Vagina (tissue), 2 donors: ENCODE results near the gene FMN2. TPM values are rescaled to one million over a fixed set of nuclear protein-coding genes. Genes with fewer than 3 reads are reported as not detected.

Experiments
- DNase-seq, 2 donors: peaks; one replicate each; pipeline ENCODE4 v3.0.0-alpha.2; 2017; ENCODE audit errors: extremely low spot score in 2 of 2
- H3K27ac ChIP-seq: fragments of 200-600 bp; sonication (generic); one replicate; pipeline ENCODE4 v1.5.1; 2019
- H3K27me3 ChIP-seq: fragments of 200-600 bp; sonication (generic); one replicate; pipeline ENCODE4 v1.5.1; 2019
- H3K36me3 ChIP-seq, 2 donors: fragments of 200-600 bp; sonication (generic); one replicate each; pipeline ENCODE4 v1.5.1; 2017 to 2019
- H3K4me1 ChIP-seq: fragments of 200-600 bp; sonication (generic); one replicate; pipeline ENCODE4 v1.5.1; 2019
- H3K4me3 ChIP-seq, 2 donors: fragments of 200-600 bp; sonication (generic); 1 replicate in 1 of 2; 2 replicates in 1 of 2; pipeline ENCODE4 v1.5.1; 2016 to 2019
- H3K9me3 ChIP-seq: fragments of 200-600 bp; sonication (generic); one replicate; pipeline ENCODE4 v1.5.1; 2019
- POLR2A ChIP-seq, 2 donors: fragments of 450-650 bp; IDR thresholded peaks; one replicate each; pipeline ENCODE4 v1.6.1; 2017; ENCODE audit warnings: antibody characterized with exemption in 2 of 2, mild to moderate bottlenecking in 2 of 2, moderate library complexity in 2 of 2
- POLR2AphosphoS5 ChIP-seq, 2 donors: sonication (generic); formaldehyde crosslinking; IDR thresholded peaks; one replicate each; pipeline ENCODE4 v1.9.0; 2017; ENCODE audit warnings: antibody characterized with exemption in 2 of 2, mild to moderate bottlenecking in 2 of 2, low read depth in 1 of 2; ENCODE audit not compliant: insufficient read depth in 1 of 2
- intact Hi-C: fragments of 100-400 bp; cut with DNase I; formaldehyde crosslinking; loops from one replicate; pipeline ENCODE4 v1.15.1; 2023
- total RNA-seq: library from RNA; depleted of rRNA; stranded (reverse); fragments of >200 nt; gene quantifications from one replicate; pipeline ENCODE4 v1.2.3, GENCODE V29; 2016
- TF ChIP-seq, protein P1 (sequence below), 3 experiments: fragments of 450-650 bp in 2 of 3; fragments of 200-600 bp in 1 of 3; sonication (generic) in 1 of 3; IDR thresholded peaks; one replicate each; pipeline ENCODE4 v1.5.1; 2017 to 2019; ENCODE audit warnings: antibody characterized with exemption in 3 of 3, mild to moderate bottlenecking in 2 of 3, moderate library complexity in 2 of 3

Gene FMN2
- total RNA-seq, 1 donor from 2014 or later = not detected

DNA sequence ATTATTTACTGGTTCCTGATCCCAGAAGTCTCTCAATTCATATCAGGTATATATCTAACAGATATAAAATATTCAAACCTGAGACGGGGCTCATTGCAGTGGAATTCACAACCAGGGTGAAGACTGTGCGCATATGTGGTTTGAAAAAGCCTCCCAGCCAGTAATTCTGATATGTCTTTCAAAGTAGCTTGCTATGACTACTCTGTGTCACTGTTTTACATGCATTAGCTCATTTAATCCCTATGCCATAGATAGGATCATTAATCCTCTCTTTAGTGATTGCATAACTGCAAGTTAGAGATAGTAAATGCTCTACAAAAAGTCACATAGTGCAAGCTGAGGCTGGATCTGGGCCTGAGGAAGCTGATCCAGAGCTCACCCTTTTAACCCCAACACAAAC lies 251.4 kb downstream of the FMN2 start:
- intact Hi-C loops = no loop called here
- TF ChIP-seq POLR2AphosphoS5 (IDR thresholded peaks at IDR 0.05; ENCODE audit: insufficient read depth in 1 of 2, low read depth in 1 of 2) (no peak), POLR2A (IDR thresholded peaks at IDR 0.05) (no peak)

DNA sequence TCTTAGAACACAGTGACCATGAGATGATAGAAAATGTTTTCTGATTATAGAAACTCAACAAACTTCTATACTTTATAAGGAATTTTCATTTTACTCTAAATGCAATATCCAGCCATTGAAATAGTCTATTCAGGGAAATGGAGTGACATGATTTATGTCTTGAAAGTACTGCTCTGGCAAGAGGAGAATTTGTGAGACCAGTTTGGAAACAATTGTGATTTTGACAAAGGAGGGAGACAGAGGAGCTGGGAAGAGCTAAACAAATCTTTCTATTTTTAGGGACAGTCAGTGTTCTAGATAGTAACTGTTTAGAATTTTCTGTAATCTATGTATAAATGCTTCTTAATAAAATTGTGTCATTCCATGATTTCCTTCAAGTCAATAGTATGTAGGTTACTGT lies 252.3 kb downstream of the FMN2 start:
- Histone ChIP-seq H3K9me3 (no peaks in the 10 kb centered on the region), H3K4me1 (no peaks in the 10 kb centered on the region), H3K36me3 (no peaks in the 10 kb centered on the region), H3K27me3 (no peaks in the 10 kb centered on the region), H3K4me3 (no peak overlapping the region), H3K27ac (no peak overlapping the region)
- intact Hi-C loops = no loop called here
- TF ChIP-seq POLR2AphosphoS5 (IDR thresholded peaks at IDR 0.05; ENCODE audit: insufficient read depth in 1 of 2, low read depth in 1 of 2) = no peak
- TF ChIP-seq, protein P1, sequence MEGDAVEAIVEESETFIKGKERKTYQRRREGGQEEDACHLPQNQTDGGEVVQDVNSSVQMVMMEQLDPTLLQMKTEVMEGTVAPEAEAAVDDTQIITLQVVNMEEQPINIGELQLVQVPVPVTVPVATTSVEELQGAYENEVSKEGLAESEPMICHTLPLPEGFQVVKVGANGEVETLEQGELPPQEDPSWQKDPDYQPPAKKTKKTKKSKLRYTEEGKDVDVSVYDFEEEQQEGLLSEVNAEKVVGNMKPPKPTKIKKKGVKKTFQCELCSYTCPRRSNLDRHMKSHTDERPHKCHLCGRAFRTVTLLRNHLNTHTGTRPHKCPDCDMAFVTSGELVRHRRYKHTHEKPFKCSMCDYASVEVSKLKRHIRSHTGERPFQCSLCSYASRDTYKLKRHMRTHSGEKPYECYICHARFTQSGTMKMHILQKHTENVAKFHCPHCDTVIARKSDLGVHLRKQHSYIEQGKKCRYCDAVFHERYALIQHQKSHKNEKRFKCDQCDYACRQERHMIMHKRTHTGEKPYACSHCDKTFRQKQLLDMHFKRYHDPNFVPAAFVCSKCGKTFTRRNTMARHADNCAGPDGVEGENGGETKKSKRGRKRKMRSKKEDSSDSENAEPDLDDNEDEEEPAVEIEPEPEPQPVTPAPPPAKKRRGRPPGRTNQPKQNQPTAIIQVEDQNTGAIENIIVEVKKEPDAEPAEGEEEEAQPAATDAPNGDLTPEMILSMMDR (IDR thresholded peaks at IDR 0.05) = no peak
- no peak for TF ChIP-seq POLR2A (IDR thresholded peaks at IDR 0.05)
- no peak for DNase-seq

More for the DNA sequence above, 251.4 kb downstream of the FMN2 start:
- no peaks in the 10 kb centered on the region for H3K27me3 ChIP-seq
- DNase-seq = no peak
- H3K9me3 ChIP-seq = no peaks in the 10 kb centered on the region
- no peak overlapping the region for H3K4me3 ChIP-seq
- H3K4me1 ChIP-seq = no peaks in the 10 kb centered on the region
- no peak overlapping the region for H3K27ac ChIP-seq
- H3K36me3 ChIP-seq = no peaks in the 10 kb centered on the region

DNA sequence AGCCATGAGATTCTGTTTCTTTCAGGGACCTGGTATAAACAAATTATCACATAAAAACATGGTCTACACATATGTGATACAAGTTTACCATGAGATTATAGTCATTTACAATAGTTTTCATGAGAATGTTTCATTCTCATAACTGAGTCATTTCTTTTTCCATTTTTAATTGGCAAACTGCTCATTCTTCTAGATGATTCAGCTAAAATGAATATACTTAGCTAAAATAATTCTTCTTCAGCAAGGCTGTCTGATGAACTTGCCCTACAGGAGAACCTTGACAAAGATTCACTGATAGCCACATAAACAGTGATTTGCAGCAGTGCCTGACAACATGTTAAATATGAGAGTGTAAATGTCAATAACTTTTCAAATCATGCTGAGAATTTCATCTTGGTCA lies 253.2 kb downstream of the FMN2 start:
- DNase-seq = no peak
- Histone ChIP-seq H3K4me1 (no peaks in the 10 kb centered on the region), H3K4me3 (no peak overlapping the region), H3K27me3 (no peaks in the 10 kb centered on the region), H3K36me3 (no peaks in the 10 kb centered on the region), H3K9me3 (no peaks in the 10 kb centered on the region), H3K27ac (no peak overlapping the region)
- intact Hi-C loops = no loop called here
- TF ChIP-seq, protein P1 (IDR thresholded peaks at IDR 0.05) = no peak

DNA sequence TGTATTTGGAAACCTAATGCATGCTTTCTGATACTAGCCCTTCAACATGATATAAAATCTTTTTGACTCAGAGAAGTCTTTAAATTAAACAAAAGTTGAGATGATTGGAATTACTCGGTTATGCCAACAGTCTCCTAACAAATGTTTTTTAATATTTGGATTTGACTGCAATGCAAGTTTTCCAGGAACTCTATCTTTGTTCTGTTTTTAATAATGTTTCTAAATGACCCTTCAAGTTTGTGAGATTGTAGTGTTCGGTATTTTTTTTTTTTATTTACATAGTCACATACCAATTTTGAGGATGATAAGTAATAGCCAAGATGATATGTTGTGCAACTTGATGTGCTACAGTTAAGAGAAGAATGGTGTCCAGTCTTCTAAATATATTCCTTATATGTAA lies 258.0 kb downstream of the FMN2 start:
- no peak for DNase-seq
- no peaks in the 10 kb centered on the region for H3K27me3 ChIP-seq
- intact Hi-C loops = no loop called here
- no peaks in the 10 kb centered on the region for H3K36me3 ChIP-seq
- H3K4me1 ChIP-seq = no peaks in the 10 kb centered on the region
- H3K27ac ChIP-seq = no peak overlapping the region
- no peaks in the 10 kb centered on the region for H3K9me3 ChIP-seq
- TF ChIP-seq POLR2AphosphoS5 (IDR thresholded peaks at IDR 0.05; ENCODE audit: insufficient read depth in 1 of 2, low read depth in 1 of 2) (no peak), POLR2A (IDR thresholded peaks at IDR 0.05) (no peak)
- TF ChIP-seq, protein P1 (IDR thresholded peaks at IDR 0.05) = no peak
- H3K4me3 ChIP-seq = no peak overlapping the region

DNA sequence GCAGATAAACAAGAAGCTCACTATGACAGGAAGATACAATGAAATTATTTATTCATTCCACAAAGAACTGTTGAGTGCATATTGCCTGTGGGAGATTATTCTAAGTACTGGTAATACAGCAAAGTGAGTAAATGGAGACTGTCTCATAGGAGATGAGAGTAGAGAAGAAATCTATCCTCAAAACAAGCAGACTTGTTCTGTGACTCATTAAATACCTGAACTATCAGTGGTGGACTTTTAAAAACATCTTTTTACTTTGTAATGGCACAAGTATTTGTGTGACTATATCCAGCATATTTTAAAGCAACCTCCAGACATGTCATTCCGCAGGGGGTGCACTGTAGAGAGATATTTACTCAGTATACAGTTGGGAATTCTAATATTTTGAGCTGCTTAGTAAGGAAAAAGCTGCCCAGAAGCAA lies 259.2 kb downstream of the FMN2 start:
- H3K4me3 ChIP-seq = no peak overlapping the region
- TF ChIP-seq POLR2A (IDR thresholded peaks at IDR 0.05) = no peak
- TF ChIP-seq POLR2AphosphoS5 (IDR thresholded peaks at IDR 0.05; ENCODE audit: insufficient read depth in 1 of 2, low read depth in 1 of 2) = no peak
- TF ChIP-seq, protein P1 (IDR thresholded peaks at IDR 0.05) = no peak
- no peaks in the 10 kb centered on the region for H3K27me3 ChIP-seq
- no peaks in the 10 kb centered on the region for H3K9me3 ChIP-seq
- no peak for DNase-seq
- intact Hi-C loops = no loop called here
- no peaks in the 10 kb centered on the region for H3K36me3 ChIP-seq
- no peak overlapping the region for H3K27ac ChIP-seq
- no peaks in the 10 kb centered on the region for H3K4me1 ChIP-seq

DNA sequence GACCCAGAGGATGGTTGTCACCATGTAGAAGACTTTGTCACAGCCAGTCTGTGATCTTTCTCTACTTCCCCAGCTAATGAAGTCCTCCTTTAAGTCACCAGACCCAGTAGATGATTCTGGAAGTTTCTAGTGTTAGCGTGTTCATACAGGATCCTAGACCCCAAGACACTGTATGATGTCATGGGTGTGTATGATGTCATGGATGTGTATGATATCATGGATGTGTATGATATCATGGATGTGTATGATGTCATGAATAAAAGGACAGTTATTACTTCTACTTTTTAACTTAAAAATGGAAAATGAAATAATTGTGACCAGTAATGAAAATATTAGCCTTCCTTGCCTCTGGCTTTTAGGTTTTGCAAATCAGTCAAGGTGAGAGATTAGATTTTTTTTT lies 260.0 kb downstream of the FMN2 start:
- Histone ChIP-seq H3K27ac (no peak overlapping the region), H3K4me3 (no peak overlapping the region), H3K36me3 (no peaks in the 10 kb centered on the region), H3K27me3 (no peaks in the 10 kb centered on the region), H3K4me1 (no peaks in the 10 kb centered on the region), H3K9me3 (no peaks in the 10 kb centered on the region)
- intact Hi-C loops = no loop called here
- TF ChIP-seq POLR2A (IDR thresholded peaks at IDR 0.05) = no peak
- TF ChIP-seq, protein P1 (IDR thresholded peaks at IDR 0.05) = no peak
- TF ChIP-seq POLR2AphosphoS5 (IDR thresholded peaks at IDR 0.05; ENCODE audit: insufficient read depth in 1 of 2, low read depth in 1 of 2) = no peak
- DNase-seq = no peak
